ENCODE data around the gene OR4D11. TPM values are rescaled to one million over a fixed set of nuclear protein-coding genes. Genes with fewer than 3 reads are reported as not detected.

Gene OR4D11
- total RNA-seq, 4 donors from 2014 or later: not detected

- DNase-seq: no peak
- intact Hi-C loops (cut with DNase I; ENCODE audit: low total_unique reads): no loop called here
- in situ Hi-C loops (cut with MboI; ENCODE audit: low pct_ligation_motif_present in 1 of 4, low pct_unique_long_range_greater_than_20kb in 1 of 4, low sequenced_read_pairs in 3 of 4): no loop called here
- no peaks in the 10 kb centered on the region for H3K27me3 ChIP-seq
- WGBS, 2 donors (ENCODE audit: low coverage in 1 of 2): 27% methylated on average over 1 of the region's 1 CpG; no CpG with 5 or more reads in 1 of the 2 donors
- H3K36me3 ChIP-seq: no peaks in the 10 kb centered on the region
- H3K9me3 ChIP-seq: no peaks in the 10 kb centered on the region
- no peak for TF ChIP-seq POLR2AphosphoS5 (IDR thresholded peaks at IDR 0.05)
- no peak for TF ChIP-seq CTCF (IDR thresholded peaks at IDR 0.05)
- no peak for TF ChIP-seq EP300 (IDR thresholded peaks at IDR 0.05; ENCODE audit: low read depth)
- no peak for TF ChIP-seq POLR2A (IDR thresholded peaks at IDR 0.05)
- no peaks in the 10 kb centered on the region for H3K4me1 ChIP-seq
- H3K4me3 ChIP-seq: no peak overlapping the region
- H3K27ac ChIP-seq: no peak overlapping the region
Measured at GRCh38 chr11:59523541-59523940, 20.2 kb downstream of the OR4D11 start.

- no peak for DNase-seq
- Histone ChIP-seq H3K27me3 (no peaks in the 10 kb centered on the region), H3K27ac (no peak overlapping the region), H3K4me3 (no peak overlapping the region), H3K9me3 (no peaks in the 10 kb centered on the region), H3K4me1 (no peaks in the 10 kb centered on the region), H3K36me3 (no peaks in the 10 kb centered on the region)
- WGBS, 2 donors (ENCODE audit: low coverage in 1 of 2): 66 to 69% methylated on average over 4 to 7 of the region's 7 CpGs
- intact Hi-C loops (cut with DNase I; ENCODE audit: low total_unique reads) (no loop called here), in situ Hi-C loops (cut with MboI; ENCODE audit: low pct_ligation_motif_present in 1 of 4, low pct_unique_long_range_greater_than_20kb in 1 of 4, low sequenced_read_pairs in 3 of 4) (loop anchor here in 3 of 4 donors (25.0 kb wide), 1 partner anchor 284 kb away; the partner anchor contains the start of gene MRPL16 (in 3 of the 3))
- TF ChIP-seq POLR2AphosphoS5 (IDR thresholded peaks at IDR 0.05) (no peak), POLR2A (IDR thresholded peaks at IDR 0.05) (no peak), CTCF (IDR thresholded peaks at IDR 0.05) (no peak), EP300 (IDR thresholded peaks at IDR 0.05; ENCODE audit: low read depth) (no peak)
Measured at GRCh38 chr11:59528711-59529110, 25.3 kb downstream of the OR4D11 start.

GRCh38 chr11:59532620-59533019, 29.2 kb downstream of the OR4D11 start:
- 92 to 100% methylated on average over 1 to 2 of the region's 2 CpGs for WGBS, 2 donors (ENCODE audit: low coverage in 1 of 2)
- no peak for TF ChIP-seq POLR2A (IDR thresholded peaks at IDR 0.05)
- no peak for TF ChIP-seq POLR2AphosphoS5 (IDR thresholded peaks at IDR 0.05)
- TF ChIP-seq EP300 (IDR thresholded peaks at IDR 0.05; ENCODE audit: low read depth): no peak
- no peak for TF ChIP-seq CTCF (IDR thresholded peaks at IDR 0.05)
- in situ Hi-C loops (cut with MboI; ENCODE audit: low pct_ligation_motif_present in 1 of 4, low pct_unique_long_range_greater_than_20kb in 1 of 4, low sequenced_read_pairs in 3 of 4) (loop anchor here in 3 of 4 donors (10.0 to 25.0 kb wide), 2 partner anchors 142 to 280 kb away; partner anchors contain the start of gene MRPL16 (in 3 of the 3)), intact Hi-C loops (cut with DNase I; ENCODE audit: low total_unique reads) (no loop called here)
- Histone ChIP-seq H3K27me3 (no peaks in the 10 kb centered on the region), H3K36me3 (no peaks in the 10 kb centered on the region), H3K27ac (no peak overlapping the region), H3K4me3 (no peak overlapping the region), H3K4me1 (peaks cover 0 to 9% (median 0%) of the 10 kb centered on the region in 4 donors), H3K9me3 (no peaks in the 10 kb centered on the region)
- DNase-seq: no peak

GRCh38 chr11:59534676-59535075, 31.3 kb downstream of the OR4D11 start:
- no peak for DNase-seq
- intact Hi-C loops (cut with DNase I; ENCODE audit: low total_unique reads) (no loop called here), in situ Hi-C loops (cut with MboI; ENCODE audit: low pct_ligation_motif_present in 1 of 4, low pct_unique_long_range_greater_than_20kb in 1 of 4, low sequenced_read_pairs in 3 of 4) (loop anchor here in 3 of 4 donors (10.0 to 25.0 kb wide), 2 partner anchors 140 to 278 kb away; partner anchors contain the start of gene MRPL16 (in 3 of the 3))
- Histone ChIP-seq H3K27ac (no peak overlapping the region), H3K36me3 (no peaks in the 10 kb centered on the region), H3K27me3 (no peaks in the 10 kb centered on the region), H3K9me3 (no peaks in the 10 kb centered on the region), H3K4me3 (no peak overlapping the region), H3K4me1 (peaks cover 0 to 14% (median 0%) of the 10 kb centered on the region in 4 donors)
- WGBS, 2 donors (ENCODE audit: low coverage in 1 of 2): 85% methylated on average over 1 of the region's 1 CpG; no CpG with 5 or more reads in 1 of the 2 donors
- TF ChIP-seq POLR2AphosphoS5 (IDR thresholded peaks at IDR 0.05) (no peak), POLR2A (IDR thresholded peaks at IDR 0.05) (no peak), EP300 (IDR thresholded peaks at IDR 0.05; ENCODE audit: low read depth) (no peak), CTCF (IDR thresholded peaks at IDR 0.05) (no peak)

Data from transverse colon (tissue), 4 donors.